ENCODE measurements around the gene GAS7.

GAS7 gene

DNA sequence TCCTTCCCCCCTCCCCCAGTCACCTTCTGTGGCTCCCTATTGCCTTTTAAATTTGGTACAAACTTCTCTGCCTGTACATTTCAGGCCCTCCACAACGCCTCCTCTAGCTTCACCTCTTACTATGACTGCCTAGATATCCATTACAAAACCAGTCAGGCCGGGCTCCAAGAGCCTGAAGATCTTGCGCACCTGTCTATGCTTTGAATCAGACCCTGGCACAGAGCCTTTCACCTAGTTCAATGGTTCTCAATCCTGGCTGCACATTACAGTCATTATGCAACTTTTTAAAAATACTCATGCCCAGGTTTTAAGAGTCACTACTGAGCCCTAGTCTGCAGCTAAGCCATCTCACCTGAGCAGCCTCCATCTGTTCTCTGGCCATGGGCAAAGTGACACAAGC lies 1.6 kb upstream of the GAS7 start:
- no peak for DNase-seq

DNA sequence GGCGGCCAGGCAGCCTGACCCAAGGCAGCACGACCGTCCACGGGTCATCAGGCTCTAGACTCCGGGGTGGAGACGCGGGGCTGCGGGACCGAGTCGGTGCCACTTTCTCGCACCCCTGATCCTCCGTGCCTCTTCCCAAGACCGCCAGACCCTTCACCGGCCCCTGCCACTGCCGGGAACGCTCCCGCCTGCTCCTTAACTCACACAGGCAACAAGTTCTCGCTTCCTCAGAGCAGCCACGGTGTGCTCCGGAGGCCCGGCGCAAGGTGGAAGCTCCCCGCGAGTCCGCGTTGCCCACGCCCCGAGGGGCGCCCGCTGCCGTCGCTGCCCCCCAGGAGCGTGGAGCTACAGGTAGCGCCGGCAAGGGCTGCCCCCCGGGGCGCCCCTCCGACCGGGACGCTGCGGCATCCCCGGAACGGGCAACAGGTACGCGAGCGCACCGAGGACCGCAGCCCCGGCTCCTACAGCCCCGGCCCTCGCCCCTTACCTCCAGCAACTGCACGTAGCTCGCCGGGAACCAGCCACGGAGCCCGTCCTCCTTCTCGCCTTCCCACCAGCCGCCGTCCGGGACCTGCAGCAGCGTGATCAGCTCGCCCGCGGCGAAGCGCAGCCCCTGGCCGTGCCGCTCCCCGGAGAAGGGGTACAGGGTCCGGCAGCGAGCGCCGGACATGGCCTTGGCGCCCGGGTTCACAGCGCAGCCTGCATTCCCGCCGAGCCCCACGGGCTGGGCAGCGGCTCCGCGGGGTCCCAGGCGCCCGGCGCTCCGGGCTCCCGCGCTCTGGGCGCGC lies 491 bp downstream of the GAS7 start:
- DNase-seq = no peak

DNA sequence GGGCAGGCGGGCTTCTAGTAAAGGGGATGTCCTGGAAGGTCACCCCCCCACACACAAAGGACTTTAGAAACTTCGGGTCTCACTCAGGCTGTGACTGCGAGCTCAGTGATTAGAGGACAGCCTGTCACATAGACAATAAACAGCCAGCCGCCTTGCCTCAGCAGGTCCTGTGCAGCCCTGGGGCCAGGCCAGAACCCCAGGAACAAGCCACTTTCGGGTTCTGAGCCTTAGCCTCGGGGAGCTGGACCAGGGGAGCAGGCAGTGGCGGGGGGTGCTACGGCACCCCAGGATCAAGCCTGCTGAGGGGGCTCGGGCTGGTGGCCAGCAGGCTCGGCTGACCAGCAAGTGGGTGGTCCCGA lies 1.1 kb downstream of the GAS7 start:
- DNase-seq = no peak

DNA sequence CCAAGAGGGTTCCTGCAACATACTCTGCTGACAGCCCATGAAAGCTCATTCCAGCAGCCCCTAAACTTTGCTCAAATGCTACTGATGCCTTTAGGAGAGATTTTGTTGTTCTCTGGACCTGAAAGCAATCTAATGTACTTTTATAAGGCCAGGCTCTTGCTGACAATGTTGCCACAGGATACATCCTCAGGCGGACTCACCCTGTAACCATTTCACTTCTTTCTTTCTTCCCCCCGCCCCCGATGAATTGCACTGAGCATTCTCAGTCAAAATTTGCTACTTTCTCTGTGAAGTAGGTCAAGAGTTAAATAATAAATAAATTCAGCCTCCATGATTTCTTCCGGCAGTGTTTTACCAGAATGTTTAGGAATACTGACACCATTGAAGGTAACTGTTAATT lies 1.5 kb downstream of the GAS7 start:
- DNase-seq = no peak

DNA sequence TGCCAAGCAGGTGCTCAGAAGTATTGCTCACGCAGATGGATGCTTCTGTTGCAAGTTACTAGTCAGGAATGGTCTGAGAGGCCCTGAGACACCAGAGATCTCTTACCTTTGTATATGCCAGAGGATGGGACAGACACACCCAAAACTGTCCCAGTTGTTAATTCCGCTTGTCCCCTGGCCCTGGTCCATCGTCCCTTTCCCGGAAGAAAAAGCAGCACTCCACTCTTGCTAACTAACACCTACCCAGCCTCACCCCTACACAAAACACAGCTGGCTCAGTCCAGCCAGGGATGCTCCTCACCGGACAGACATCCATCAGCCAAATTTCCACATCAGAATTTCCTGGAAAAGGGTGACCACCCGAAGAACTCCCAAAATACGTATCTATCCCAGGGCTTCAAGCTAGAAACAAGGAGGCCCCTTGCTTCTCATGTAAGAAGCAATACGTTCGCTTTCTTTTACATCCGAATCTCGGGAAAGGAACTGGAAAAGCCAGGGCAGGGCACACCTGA lies 2.0 kb downstream of the GAS7 start:
- no peak for DNase-seq

DNA sequence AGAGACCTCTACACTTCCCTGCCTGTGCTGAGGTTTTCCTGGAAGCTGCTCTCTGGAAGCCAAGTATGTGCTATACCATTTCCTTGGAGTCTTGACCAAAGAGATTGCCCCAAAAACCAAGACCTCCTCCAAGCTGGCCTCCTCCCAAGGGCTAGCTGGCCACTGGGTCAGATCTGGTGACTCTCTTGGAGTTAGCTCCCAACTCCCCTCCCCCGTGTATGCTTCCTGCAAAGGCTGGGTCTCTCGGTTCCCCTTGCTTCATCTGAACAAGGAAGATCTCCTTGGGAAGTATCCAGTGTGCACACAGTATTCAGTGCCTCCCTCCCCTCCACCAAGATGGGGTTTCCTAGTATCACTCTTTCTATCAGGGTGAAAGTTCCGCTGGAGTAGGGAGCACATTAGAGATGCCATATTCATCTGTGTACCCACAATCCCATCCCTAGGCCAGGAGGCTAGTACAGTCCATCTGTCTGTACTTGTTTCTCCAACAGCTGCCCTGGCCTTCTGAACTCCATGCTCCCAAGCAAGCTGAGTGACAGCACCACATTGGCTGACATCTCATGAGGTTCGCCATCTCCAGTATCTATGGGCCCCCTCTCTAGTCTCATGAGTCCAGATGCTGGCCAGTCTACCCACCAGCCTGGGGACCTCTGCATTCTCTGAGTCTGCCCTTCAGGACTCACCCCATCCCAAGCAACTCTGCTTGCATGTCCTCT lies 3.2 kb downstream of the GAS7 start:
- DNase-seq = no peak

DNA sequence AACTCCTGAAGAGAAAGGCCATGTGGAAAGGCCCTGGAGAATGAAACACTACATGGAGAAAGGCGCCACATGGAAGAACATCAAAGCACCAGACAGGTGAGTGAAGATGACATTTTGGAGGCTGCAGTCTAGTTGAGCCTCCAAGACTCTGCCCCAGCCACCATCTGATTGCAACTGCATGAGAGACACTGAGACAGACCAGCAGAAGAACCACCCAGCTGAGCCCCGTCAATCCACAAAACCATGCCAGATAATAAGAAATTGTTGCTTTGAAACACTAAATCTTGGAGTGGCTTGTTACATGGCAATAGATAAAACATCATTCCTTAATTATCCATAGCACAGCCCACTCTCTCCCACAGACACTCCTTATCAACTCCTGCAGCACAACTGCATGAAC lies 4.8 kb downstream of the GAS7 start:
- DNase-seq = no peak

DNA sequence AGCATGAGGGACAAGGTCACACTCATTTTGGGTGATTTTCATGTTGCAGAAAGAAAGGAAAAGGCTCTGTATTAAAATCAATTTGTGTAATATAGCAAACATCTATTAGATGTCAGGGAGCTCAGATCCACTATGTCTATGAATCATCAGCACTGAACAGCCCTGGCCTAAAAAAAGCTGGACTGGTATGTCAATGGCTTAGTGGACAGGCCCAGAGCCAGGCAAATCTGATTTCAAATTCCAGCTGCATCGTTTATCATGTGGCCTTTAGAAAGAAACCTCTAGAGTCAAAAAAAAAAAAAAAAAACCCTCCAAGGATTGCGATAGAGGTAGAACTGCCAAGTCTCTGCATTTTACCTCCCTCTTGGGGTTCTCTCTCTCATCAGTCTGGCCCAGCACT lies 5.4 kb downstream of the GAS7 start:
- no peak for DNase-seq

DNA sequence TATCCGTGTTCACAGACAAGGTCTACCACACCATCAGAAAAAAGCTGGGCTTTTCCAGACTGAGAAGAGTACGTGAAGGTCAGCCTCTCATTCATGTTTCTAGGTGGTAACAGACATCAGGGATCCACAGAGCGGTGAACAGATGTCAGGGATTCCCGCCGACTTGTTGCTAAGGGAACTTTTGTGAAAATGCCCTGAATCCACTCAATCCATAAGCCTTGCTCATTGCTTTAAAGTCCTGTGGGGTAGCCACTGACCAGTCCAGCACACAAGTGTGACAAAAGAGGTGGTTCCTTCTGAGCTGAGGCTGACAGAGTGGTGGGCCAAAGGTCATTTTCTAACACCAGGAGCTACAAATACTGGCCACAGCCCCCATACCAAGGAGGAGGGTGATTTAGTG lies 5.9 kb downstream of the GAS7 start:
- no peak for DNase-seq

DNA sequence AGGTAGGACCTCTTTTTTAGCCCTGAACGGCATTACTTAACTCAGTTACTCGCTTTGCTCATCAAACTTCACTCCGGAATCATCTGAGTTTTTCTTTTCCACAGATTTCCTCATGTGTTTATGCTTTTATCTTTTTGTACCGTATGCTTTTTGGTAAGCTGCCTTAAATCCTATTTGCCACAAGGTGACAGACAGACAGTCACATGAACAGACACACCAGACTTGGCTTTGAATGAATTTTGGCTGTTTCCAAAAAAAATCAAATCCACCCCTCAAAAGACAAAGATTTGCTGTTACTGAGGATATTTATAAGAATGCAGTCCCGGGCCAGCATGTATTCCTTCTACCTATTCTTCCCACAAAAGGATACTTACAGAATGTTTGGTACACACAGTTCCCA lies 10.9 kb downstream of the GAS7 start:
- no peak for DNase-seq

DNA sequence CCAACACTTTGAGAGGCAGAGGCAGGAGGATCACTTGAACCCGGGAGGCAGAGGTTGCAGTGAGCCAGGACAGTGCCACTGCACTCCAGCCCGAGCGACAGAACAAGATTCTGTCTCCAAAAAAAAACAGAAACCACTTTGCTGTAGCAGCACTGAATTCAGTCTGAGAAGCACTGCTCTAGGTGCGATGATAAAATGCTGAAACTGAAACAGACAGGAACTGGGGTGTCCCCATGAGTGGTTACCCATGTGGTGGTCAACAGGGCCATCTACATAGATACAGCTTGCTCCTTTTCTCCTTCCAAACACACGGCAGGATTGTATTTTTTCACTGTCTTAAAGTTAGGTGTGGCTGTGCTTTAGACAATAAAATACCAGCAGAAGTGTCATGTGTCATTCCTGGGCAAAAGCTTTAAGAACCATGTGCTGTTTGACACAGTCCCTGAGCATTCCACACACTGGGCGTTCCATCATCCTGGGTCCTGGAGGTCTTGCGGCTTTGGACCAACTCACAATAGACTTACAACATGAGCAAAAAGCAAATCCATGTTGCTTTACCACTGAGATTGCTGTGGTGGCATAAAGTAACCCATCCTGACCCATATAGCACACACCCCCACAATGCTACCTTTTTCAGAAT lies 11.5 kb downstream of the GAS7 start:
- no peak for DNase-seq

DNA sequence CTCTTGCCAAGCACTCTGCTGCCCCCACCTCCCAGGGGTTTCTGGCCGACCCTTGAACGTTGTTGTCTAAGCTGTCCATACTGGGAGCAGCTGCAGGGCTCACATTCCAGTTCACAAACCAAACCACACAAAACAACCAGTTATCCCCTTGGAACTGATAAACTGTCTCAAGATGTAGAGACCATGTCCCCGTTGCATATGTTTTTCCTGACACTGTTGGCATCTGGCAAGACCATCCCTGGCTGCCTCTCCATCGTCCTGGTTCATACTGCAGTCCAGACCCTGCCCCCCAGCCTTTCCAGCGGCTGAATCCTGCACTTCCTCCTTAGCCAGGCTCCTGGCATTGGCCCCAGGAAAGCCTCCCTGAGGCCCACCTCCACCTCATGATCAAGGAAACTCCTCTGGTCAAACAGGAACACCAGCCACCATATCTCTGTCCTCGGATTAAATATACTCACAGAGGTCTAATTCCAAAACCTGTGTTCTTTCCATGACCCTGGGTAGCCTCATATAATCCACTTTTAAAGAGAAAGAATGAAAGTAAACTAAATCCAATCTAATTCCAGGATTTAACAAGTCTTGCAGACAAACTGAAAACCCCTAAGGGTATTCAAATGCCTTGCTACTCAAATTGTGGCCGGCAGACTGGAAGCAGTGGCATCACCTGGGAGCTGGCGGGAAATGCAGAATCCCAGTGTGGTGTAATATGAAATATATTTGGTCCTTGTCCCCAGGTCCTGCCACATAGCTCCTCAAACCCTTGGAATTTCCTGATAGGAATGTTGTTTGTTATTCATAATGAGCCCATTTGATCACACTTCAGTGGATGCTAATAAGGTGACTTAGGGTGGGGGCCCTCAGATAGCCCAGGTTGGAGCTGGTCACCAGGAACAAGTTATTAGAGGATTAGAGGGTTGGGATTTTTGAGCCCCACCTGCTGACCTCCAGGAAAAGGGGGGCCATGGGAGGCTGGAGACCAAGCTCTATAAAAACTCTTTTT lies 14.2 kb downstream of the GAS7 start:
- no peak for DNase-seq

DNA sequence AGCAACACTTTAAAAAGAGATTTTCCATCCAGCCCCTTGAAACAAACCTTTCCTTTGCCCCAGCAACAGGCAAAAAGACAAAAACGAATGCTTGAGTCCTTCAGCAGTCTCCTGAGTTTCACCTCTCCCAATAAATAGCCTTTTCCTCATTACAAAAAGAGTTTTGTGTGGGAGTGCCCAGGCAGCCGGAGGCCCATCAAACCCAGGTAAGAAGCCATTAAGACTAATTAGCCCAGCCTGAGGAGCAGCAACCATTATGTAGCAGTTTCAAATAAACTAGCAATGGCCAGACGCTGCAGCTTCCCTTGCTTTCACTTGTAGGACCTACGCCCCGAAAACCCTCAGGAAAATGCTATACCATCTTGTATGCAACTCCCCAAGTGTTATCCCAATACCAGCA lies 15.6 kb downstream of the GAS7 start:
- DNase-seq = no peak

DNA sequence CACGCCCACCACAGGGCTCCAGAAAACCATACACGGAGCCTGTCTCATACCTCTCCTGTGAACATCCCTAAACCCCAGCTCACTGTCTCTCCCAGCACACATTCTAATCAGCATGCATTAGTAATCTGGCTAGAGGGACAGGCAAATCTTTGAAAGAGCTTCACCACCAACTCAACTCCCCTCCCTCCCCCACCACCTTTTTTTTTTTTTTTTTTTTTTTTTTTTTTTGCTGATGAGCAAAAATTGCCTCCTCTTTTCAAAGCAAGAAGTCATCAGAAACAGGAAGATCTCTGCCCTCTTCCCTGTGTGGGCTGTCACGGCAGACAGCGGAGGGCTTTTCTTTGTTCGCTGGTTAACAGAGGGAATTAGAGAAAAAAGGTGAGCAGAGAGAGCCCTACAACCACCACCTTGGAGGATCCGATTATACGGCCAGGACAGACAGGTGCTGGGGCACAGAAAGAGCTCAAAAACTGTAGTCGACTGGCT lies 19.9 kb downstream of the GAS7 start:
- DNase-seq = no peak

DNA sequence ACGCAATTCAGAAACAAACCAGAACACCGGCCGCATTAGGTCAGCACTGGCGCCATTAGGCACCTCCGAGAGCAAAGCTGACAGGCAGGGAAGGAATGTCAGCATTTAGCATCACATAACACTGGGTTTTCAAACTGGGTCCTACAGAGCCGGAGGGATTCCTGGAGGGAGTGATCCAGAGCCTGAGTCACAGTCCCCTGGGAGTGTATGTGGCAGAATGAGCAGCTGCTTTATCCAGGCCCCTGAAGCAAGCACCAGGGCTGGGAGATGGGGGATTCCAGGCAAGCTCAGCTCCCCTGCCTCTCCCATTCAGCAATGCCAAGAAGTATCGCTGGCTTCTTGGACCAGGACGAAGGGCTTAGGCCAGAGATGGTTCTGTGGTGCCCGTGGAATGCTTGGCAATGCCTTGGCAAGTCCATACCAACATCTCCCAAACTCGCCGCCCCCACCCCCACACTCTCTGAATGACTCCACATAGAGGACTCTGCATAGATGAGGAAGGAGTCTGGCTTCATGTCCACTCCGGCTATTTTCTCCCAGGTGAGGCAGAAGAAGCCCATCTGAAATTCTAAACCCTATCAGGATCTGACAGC lies 20.4 kb downstream of the GAS7 start:
- DNase-seq = no peak

DNA sequence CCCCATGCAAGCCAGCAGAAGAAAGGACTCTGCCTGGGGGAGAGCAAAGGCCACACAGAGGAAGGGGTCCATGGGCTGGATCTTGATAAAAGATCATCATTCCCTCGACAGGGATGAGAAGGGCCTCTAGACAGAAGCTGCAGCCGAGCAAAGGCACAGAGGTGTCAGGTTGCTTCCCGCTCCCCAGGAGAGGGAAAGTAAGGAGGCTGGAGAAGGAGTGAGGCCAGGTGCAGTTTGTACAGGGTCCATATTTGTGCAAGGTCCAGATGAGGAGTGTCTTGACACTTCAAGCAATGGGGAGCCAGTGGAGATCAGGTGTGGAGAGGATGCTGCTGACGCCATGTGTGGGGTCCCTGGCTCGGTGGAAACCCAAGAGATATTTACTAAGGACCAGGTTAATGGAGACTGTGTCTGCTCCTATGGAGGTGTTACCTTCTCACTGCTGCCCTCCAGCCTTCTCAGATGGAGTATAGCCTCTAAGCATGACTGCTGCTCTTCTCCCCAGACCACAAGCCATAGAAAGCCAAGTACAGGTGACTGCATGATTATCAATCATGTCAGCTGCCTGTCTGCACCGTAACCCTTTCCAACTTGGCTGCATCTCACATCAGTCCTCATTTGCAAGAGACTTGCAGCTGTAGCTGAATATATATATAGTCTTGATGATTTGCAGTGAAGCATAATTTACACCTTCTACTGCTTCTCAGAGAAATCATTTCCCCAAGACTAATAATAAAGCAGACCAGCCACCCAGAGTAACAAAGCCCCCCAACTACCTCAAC lies 21.1 kb downstream of the GAS7 start:
- DNase-seq = no peak

DNA sequence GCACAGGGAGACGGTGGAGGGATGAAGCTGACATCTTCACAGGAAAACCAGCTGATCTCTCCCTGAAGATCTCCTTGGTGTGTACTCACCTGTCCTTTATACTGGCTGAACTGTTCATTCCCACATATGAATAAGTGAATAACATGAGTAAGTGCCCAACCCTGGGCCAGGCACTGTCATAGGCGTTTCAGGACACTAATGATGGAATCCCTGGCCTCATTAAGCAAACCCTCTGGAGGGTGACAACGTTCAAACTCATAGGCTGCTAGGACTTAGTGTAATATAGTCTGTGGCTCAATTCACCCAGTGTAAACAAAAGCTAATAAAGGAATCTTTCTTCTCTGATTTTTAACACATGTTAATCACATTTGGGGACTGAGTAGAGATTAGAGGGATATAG lies 24.5 kb downstream of the GAS7 start:
- no peak for DNase-seq

DNA sequence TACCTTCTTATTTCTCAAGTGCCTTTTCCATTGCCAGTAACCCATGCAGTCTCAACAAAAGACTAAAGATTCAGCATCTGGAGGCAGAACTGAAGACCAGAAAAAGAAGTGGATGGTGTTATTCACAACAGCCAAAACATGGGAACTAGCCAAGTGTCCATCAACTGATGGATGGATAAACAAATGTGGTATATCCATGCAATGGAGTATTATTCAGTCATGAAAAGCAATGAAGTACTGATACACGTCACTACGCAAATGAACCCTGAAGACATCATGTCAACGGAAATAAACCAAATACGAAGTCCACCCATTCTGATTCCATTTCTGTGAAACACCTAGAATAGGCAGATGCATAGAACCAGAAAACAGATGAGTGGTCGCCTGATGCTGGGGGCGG lies 25.6 kb downstream of the GAS7 start:
- no peak for DNase-seq

DNA sequence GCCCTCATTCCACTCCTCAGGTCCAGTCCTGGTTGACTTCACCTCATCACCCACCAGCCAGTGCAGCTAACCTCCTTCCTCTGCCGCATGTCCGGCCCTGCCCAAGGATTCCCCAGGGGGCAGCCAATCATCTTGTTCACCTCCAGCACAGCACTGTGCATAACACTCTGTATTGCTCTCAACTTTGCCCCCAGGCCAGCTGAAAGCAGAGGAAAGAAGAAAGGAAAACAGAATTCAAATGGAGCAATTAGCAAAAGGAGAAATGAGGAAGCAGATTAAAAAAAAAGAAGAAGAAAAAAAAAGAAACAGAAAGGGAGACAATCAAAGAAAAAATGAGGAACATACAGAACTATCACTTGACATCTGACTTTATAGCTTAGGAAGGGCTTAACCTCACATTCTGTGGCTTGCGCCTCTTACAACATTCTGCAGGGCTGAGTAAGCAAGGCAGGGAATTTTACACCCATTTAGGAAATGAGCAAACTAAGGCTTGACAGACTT lies 26.1 kb downstream of the GAS7 start:
- DNase-seq = no peak

DNA sequence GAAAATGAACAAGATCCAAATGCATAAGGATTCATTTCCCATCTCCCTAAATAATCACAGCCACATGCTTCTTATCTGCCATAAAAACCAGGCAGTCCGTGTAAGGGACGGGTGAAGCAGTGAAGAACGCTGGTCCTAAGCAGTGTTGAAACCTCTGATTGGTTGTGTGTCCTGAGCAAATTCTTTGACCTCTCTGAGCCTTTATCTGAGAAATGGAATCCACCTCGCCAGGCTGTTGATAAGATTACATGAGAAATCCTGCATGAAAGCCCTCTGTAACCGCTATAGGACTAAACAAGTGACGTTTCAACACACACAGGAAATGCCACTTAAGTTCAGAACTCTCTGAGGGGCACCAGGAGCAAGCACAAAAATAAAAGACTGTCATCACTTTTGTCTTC lies 26.8 kb downstream of the GAS7 start:
- DNase-seq = no peak

DNA sequence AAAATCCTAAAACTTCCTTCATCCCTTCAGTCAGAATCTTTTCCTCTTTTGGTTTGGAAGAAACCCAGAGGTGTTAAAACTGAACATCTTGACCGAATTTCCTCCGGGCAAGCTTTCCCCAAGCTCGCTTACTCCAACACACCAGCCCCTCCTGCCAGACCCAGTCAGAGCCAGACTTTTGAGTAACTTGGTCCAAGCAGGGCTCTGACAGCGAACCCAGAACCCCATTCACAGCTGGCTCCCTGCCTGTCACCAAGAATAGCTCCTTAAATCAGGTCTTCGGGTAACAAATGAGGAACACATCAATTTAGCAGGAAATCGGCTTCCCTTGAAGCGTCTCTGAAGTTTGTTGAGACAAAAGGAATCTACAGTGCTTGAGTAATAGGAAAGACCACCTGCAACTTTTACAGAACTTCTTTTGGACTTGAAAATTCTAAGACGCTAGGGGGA lies 27.3 kb downstream of the GAS7 start:
- no peak for DNase-seq

Measured in stimulated activated CD8-positive, alpha-beta memory T cell treated with anti-CD3 and anti-CD28 coated beads, Interleukin-4, amount 100 ng/mL, for 48 hours (primary cell).